Common myeloid progenitor, CD34-positive (primary cell): ENCODE data around the gene PGS1.

ENCODE experiments used
- CTCF ChIA-PET: fragments of 350-600 bp; sonication (Branson Sonifier 250); formaldehyde crosslinking; loops from one replicate; lab custom pipeline; 2021; ENCODE audit warnings: antibody characterized with exemption; lab: Charles Lee
- POLR2A ChIA-PET: fragments of 350-600 bp; sonication (Branson Sonifier 250); formaldehyde crosslinking; loops from one replicate; lab custom pipeline; 2021; ENCODE audit warnings: antibody characterized with exemption; lab: Charles Lee
- DNase-seq, 3 donors: peaks; one replicate each; pipeline versions ENCODE4 v3.0.0 to v3.0.0-alpha.2; 2013
- H3K27ac ChIP-seq, 2 experiments: 1 replicate in 1 of 2; 2 replicates in 1 of 2; pipeline ENCODE4 v1.7.0; 2013; ENCODE audit warnings: inconsistent platforms in 2 of 2, low read length in 2 of 2, mild to moderate bottlenecking in 2 of 2, low read depth in 1 of 2, moderate library complexity in 1 of 2; ENCODE audit not compliant: severe bottlenecking in 2 of 2, insufficient read depth in 1 of 2, poor library complexity in 1 of 2
- H3K27me3 ChIP-seq, 5 experiments: replicated peaks in 2 of 5; 1 replicate in 3 of 5; 2 replicates in 2 of 5; pipeline versions ENCODE4 v1.6.1 to v1.7.0; 2013; ENCODE audit warnings: low read length in 4 of 5, mild to moderate bottlenecking in 2 of 5, moderate library complexity in 2 of 5, inconsistent platforms in 1 of 5; ENCODE audit not compliant: insufficient read depth in 5 of 5, control insufficient read depth in 4 of 5
- H3K36me3 ChIP-seq, 4 experiments: 1 replicate in 2 of 4; 2 replicates in 2 of 4; pipeline versions ENCODE4 v1.6.1 to v1.7.0; 2013; ENCODE audit warnings: low read length in 3 of 4, control low read depth in 1 of 4, mild to moderate bottlenecking in 1 of 4; ENCODE audit not compliant: control insufficient read depth in 4 of 4, insufficient read depth in 4 of 4
- H3K4me1 ChIP-seq, 4 experiments: 1 replicate in 3 of 4; 2 replicates in 1 of 4; pipeline versions ENCODE4 v1.6.1 to v1.7.1; 2013; ENCODE audit warnings: low read length in 3 of 4, mild to moderate bottlenecking in 3 of 4, control low read depth in 1 of 4, inconsistent platforms in 1 of 4, moderate library complexity in 1 of 4; ENCODE audit not compliant: control insufficient read depth in 4 of 4, insufficient read depth in 4 of 4; ENCODE audit errors: control extremely low read depth in 1 of 4
- H3K4me3 ChIP-seq, 7 experiments: 1 replicate in 4 of 7; 2 replicates in 3 of 7; pipeline versions ENCODE4 v1.5.1 to v1.7.0; 2013; ENCODE audit warnings: mild to moderate bottlenecking in 7 of 7, low read length in 6 of 7, moderate library complexity in 6 of 7, inconsistent platforms in 2 of 7, low read depth in 2 of 7, control low read depth in 1 of 7; ENCODE audit not compliant: insufficient read depth in 4 of 7, control insufficient read depth in 1 of 7; ENCODE audit errors: extremely low read depth in 1 of 7
- H3K9me3 ChIP-seq, 5 experiments: 1 replicate in 4 of 5; 2 replicates in 1 of 5; pipeline versions ENCODE4 v1.6.1 to v1.7.1; 2013; ENCODE audit warnings: low read length in 4 of 5, mild to moderate bottlenecking in 2 of 5, inconsistent platforms in 1 of 5, low read depth in 1 of 5, moderate library complexity in 1 of 5; ENCODE audit not compliant: control insufficient read depth in 4 of 5, insufficient read depth in 2 of 5; ENCODE audit errors: control extremely low read depth in 1 of 5
- WGBS: methylation state at CpG from one replicate; pipeline ENCODE4 v1.1.5; 2013; ENCODE audit not compliant: insufficient coverage; 5-methylcytosine and 5-hydroxymethylcytosine counted together

The PGS1 gene

DNA sequence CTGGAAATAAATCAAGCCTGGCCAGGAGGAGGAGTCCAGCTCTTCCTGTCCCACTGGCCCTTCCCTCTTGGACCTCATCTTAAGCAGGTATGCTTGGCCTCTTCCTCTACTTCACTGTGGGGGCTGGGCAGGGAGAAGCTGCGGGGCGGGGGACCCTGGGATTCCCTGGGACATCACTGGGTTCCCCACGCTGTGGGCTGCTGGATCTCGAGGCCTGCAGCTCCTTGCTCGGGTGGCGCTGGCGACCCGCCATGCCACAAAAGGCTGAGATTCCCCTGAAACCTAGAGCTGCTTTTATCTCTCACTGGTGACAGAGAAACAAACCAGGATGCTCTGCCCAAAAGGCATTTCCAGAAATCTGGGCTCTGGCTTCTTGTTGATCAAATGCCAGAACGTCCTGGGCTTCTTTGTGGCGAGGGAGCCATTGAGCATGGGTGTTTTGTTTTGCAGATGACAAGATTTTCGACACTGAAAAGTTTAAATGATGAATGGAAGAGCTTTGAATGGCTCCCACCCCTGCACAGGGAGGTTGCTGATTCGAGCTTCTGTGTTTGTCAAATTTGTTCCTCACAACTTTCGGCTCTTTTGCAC is 8.6 kb upstream of the PGS1 start:
- no peak overlapping the region for H3K4me3 ChIP-seq
- no peaks in the 10 kb centered on the region for H3K9me3 ChIP-seq
- no peaks in the 10 kb centered on the region for H3K27me3 ChIP-seq
- peaks cover 0 to 21% (median 14%) of the 10 kb centered on the region in 4 experiments for H3K4me1 ChIP-seq
- POLR2A ChIA-PET: interaction anchor here (0.7 kb wide), 1 partner anchor 51 kb away, joined by 5 read pairs; no protein-coding TSS in a partner anchor
- 81% methylated on average over 12 of the region's 13 CpGs for WGBS
- CTCF ChIA-PET: interaction anchor here (1.4 kb wide), 1 partner anchor 14 kb away, joined by 3 read pairs; no protein-coding TSS in a partner anchor
- H3K27ac ChIP-seq: no peak overlapping the region
- no peak for DNase-seq
- no peaks in the 10 kb centered on the region for H3K36me3 ChIP-seq

DNA sequence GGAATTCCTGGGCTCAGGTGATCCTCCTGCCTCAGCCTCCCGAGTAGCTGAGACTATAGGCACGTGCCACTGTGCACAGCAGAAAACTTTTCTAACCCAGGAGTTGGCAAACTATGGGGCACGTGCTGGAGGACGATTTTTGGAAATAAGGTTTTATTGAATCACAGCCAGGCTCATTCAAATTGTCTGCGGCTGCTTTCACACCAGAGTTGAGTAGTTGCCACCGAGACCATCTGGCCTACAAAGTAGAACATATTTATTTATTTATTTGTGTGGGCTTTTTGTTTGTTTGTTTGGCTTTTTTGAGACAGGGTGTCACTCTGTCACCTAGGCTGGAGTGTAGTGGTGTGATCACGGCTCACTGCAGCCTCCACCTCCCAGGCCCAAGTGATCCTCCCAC is 7.4 kb upstream of the PGS1 start:
- H3K4me3 ChIP-seq: no peak overlapping the region
- H3K27me3 ChIP-seq: no peaks in the 10 kb centered on the region
- CTCF ChIA-PET: no interaction called here
- no peaks in the 10 kb centered on the region for H3K36me3 ChIP-seq
- no peaks in the 10 kb centered on the region for H3K9me3 ChIP-seq
- no peak overlapping the region for H3K27ac ChIP-seq
- H3K4me1 ChIP-seq: peaks cover 0 to 19% (median 3%) of the 10 kb centered on the region in 4 experiments
- DNase-seq: no peak
- 100% methylated on average over 4 of the region's 7 CpGs for WGBS
- POLR2A ChIA-PET: no interaction called here

GRCh38 chr17:78372841-78373240 is 5.6 kb upstream of the PGS1 start:
- Histone ChIP-seq H3K27ac (no peak overlapping the region), H3K9me3 (no peaks in the 10 kb centered on the region), H3K36me3 (no peaks in the 10 kb centered on the region), H3K4me1 (peaks cover 0 to 19% (median 4%) of the 10 kb centered on the region in 4 experiments), H3K4me3 (no peak overlapping the region), H3K27me3 (no peaks in the 10 kb centered on the region)
- ChIA-PET POLR2A (interaction anchor here (1.4 kb wide), 1 partner anchor 12 kb away, joined by 3 read pairs; no protein-coding TSS in a partner anchor), CTCF (interaction anchor here (0.9 to 1.5 kb wide), 5 partner anchors 9 to 86 kb away, joined by 3 to 8 read pairs (median 3); no protein-coding TSS in a partner anchor)
- DNase-seq: no peak
- WGBS: 94% methylated on average over 5 of the region's 5 CpGs

DNA sequence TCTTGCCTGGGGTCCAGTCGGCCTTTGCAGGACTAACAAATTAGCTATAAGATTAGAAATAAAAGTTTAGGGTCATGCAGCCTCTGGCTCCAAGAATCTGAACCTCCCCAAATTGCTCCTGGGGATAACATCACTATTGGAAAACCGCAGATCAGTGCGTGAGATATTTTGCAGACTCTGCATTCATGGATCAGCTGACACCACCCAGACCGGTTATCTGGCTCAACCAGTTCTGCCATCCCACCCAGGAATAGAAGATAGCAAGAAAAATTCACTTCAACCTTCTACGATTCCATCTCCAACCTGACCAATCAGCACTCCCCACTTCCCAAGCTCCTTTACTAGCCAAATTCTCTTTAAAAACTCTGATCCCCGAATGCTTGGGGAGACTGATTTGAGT is 4.3 kb upstream of the PGS1 start:
- Histone ChIP-seq H3K4me3 (no peak overlapping the region), H3K4me1 (peaks cover 2 to 26% (median 13%) of the 10 kb centered on the region in 4 experiments), H3K9me3 (no peaks in the 10 kb centered on the region), H3K27me3 (no peaks in the 10 kb centered on the region), H3K27ac (no peak overlapping the region), H3K36me3 (no peaks in the 10 kb centered on the region)
- ChIA-PET CTCF (interaction anchor here (0.7 to 1.6 kb wide), 5 partner anchors 8 to 48 kb away, joined by 3 to 8 read pairs (median 3); no protein-coding TSS in a partner anchor), POLR2A (interaction anchor here (1.4 kb wide), 1 partner anchor 14 kb away, joined by 3 read pairs; no protein-coding TSS in a partner anchor)
- WGBS: 90% methylated on average over 5 of the region's 6 CpGs
- no peak for DNase-seq

- H3K4me3 ChIP-seq: no peak overlapping the region
- 87% methylated on average over 13 of the region's 14 CpGs for WGBS
- H3K9me3 ChIP-seq: no peaks in the 10 kb centered on the region
- DNase-seq: no peak
- H3K4me1 ChIP-seq: peaks cover 4 to 31% (median 19%) of the 10 kb centered on the region in 4 experiments
- H3K27me3 ChIP-seq: no peaks in the 10 kb centered on the region
- CTCF ChIA-PET: interaction anchor here (0.7 to 1.6 kb wide), 4 partner anchors 10 to 38 kb away, joined by 3 read pairs; no protein-coding TSS in a partner anchor
- POLR2A ChIA-PET: no interaction called here
- no peaks in the 10 kb centered on the region for H3K36me3 ChIP-seq
- no peak overlapping the region for H3K27ac ChIP-seq
Observed at GRCh38 chr17:78374631-78375274, 3.7 kb upstream of the PGS1 start.

- Histone ChIP-seq H3K27ac (no peak overlapping the region), H3K9me3 (no peaks in the 10 kb centered on the region), H3K4me1 (peaks cover 7 to 40% (median 27%) of the 10 kb centered on the region in 4 experiments), H3K36me3 (no peaks in the 10 kb centered on the region), H3K27me3 (no peaks in the 10 kb centered on the region), H3K4me3 (no peak overlapping the region)
- CTCF ChIA-PET: interaction anchor here (1.2 kb wide), 1 partner anchor 10 kb away, joined by 3 read pairs; no protein-coding TSS in a partner anchor
- 85% methylated on average over 8 of the region's 9 CpGs for WGBS
- POLR2A ChIA-PET: no interaction called here
- DNase-seq: no peak
Observed at GRCh38 chr17:78375401-78376151, 2.9 kb upstream of the PGS1 start.
